ENCODE data around the gene SPATA31C2.

SPATA31C2 gene

DNA sequence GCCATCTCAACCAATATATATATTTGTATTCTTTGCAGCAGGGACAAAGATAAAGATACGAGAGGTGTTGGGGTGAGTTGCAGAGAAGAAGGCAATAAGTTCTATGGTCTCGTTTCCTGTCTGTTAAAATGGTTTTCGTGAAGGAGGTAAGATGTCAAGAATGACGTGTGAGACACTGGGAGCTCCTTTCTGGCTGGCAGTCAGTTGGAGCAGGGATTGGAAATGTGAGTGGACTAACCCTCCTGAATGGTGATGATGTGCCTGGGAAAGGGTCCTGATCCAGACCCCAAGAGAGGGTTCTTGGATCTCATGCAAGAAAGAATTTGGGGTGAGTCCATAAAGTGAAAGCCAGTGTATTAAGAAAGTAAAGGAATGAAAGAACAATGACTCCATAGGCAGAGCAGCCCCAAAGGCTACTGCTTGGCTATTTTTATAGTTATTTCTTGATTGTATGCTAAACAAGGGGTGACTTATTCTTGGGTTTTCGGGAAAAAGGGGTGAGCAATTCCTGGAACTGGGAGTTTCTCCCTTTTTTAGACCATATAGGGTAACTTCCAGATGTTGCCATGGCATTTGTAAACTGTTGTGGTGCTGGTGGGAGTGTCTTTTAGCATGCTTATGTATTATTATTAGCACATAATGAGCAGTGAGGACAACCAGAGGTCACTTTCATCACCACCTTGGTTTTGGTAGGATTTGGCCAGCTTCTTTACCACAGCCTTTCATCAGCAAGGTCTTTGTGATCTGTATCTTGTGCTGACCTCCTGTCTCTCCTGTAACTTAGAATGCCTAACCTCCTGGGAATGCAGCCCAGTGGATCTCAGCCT, 53.7 kb downstream of the SPATA31C2 start:
- Histone ChIP-seq H3K4me3 (ENCODE audit: low read depth in 1 of 2, low read length in 2 of 2) (no peak overlapping the region), H3K27me3 (ENCODE audit: low read depth, low read length) (no peaks in the 10 kb centered on the region), H3K4me1 (ENCODE audit: control insufficient read depth in 1 of 2, insufficient read depth in 2 of 2, low read length in 2 of 2) (no peaks in the 10 kb centered on the region), H3K36me3 (ENCODE audit: control insufficient read depth in 1 of 2, insufficient read depth in 2 of 2, low read length in 2 of 2) (no peaks in the 10 kb centered on the region), H3K9me3 (ENCODE audit: control insufficient read depth in 1 of 2, low read length in 2 of 2) (no peaks in the 10 kb centered on the region), H3K27ac (ENCODE audit: low read length) (no peak overlapping the region)
